Measurements from ENCODE around the gene CMSS1.

CMSS1 gene

GRCh38 chr3:100114413-100115030 is 296.9 kb downstream of the CMSS1 start, which contains the start of gene FILIP1L:
Gene FILIP1L (minus strand): TSS chr3:100114501.
- no peak for TF ChIP-seq REST (IDR thresholded peaks at IDR 0.05; ENCODE audit: insufficient read depth in 1 of 2, low read depth in 2 of 2, low read length in 2 of 2)
- TF ChIP-seq SIN3A (IDR thresholded peaks at IDR 0.05; ENCODE audit: borderline replicate concordance, insufficient read depth, low read length): no peak
- TF ChIP-seq TAF1 (IDR thresholded peaks at IDR 0.05; ENCODE audit: borderline replicate concordance, insufficient read depth, low read length): no peak
- TF ChIP-seq FOXP2 (optimal IDR thresholded peaks at IDR 0.05; ENCODE audit: borderline replicate concordance, extremely low read depth, extremely low read length, insufficient read depth): no peak
- no peak for TF ChIP-seq POLR2AphosphoS5 (IDR thresholded peaks at IDR 0.05; ENCODE audit: low read depth, low read length)

GRCh38 chr3:100117093-100117492 is 299.4 kb downstream of the CMSS1 start:
- no peak for TF ChIP-seq POLR2AphosphoS5 (IDR thresholded peaks at IDR 0.05; ENCODE audit: low read depth, low read length)
- TF ChIP-seq REST (IDR thresholded peaks at IDR 0.05; ENCODE audit: insufficient read depth in 1 of 2, low read depth in 2 of 2, low read length in 2 of 2): no peak
- TF ChIP-seq TAF1 (IDR thresholded peaks at IDR 0.05; ENCODE audit: borderline replicate concordance, insufficient read depth, low read length): no peak
- TF ChIP-seq FOXP2 (optimal IDR thresholded peaks at IDR 0.05; ENCODE audit: borderline replicate concordance, extremely low read depth, extremely low read length, insufficient read depth): no peak
- no peak for TF ChIP-seq SIN3A (IDR thresholded peaks at IDR 0.05; ENCODE audit: borderline replicate concordance, insufficient read depth, low read length)

- no peak for TF ChIP-seq SIN3A (IDR thresholded peaks at IDR 0.05; ENCODE audit: borderline replicate concordance, insufficient read depth, low read length)
- TF ChIP-seq REST (IDR thresholded peaks at IDR 0.05; ENCODE audit: insufficient read depth in 1 of 2, low read depth in 2 of 2, low read length in 2 of 2): no peak
- no peak for TF ChIP-seq POLR2AphosphoS5 (IDR thresholded peaks at IDR 0.05; ENCODE audit: low read depth, low read length)
- TF ChIP-seq FOXP2 (optimal IDR thresholded peaks at IDR 0.05; ENCODE audit: borderline replicate concordance, extremely low read depth, extremely low read length, insufficient read depth): no peak
- no peak for TF ChIP-seq TAF1 (IDR thresholded peaks at IDR 0.05; ENCODE audit: borderline replicate concordance, insufficient read depth, low read length)
Observed at GRCh38 chr3:100120012-100120411, 302.4 kb downstream of the CMSS1 start.

- TF ChIP-seq POLR2AphosphoS5 (IDR thresholded peaks at IDR 0.05; ENCODE audit: low read depth, low read length) (no peak), FOXP2 (optimal IDR thresholded peaks at IDR 0.05; ENCODE audit: borderline replicate concordance, extremely low read depth, extremely low read length, insufficient read depth) (no peak), SIN3A (IDR thresholded peaks at IDR 0.05; ENCODE audit: borderline replicate concordance, insufficient read depth, low read length) (no peak), REST (IDR thresholded peaks at IDR 0.05; ENCODE audit: insufficient read depth in 1 of 2, low read depth in 2 of 2, low read length in 2 of 2) (no peak), TAF1 (IDR thresholded peaks at IDR 0.05; ENCODE audit: borderline replicate concordance, insufficient read depth, low read length) (no peak)
Observed at GRCh38 chr3:100120693-100121092, 303.0 kb downstream of the CMSS1 start.
